PC-3 (cell line): ENCODE measurements around the gene IL17RD.

Source experiments
- CTCF ChIP-seq: fragments of 300-600 bp; sonication (generic); conservative IDR thresholded peaks from 2 replicates; pipeline ENCODE4 v1.5.1; 2017; ENCODE audit warnings: antibody characterized with exemption, low read depth, mild to moderate bottlenecking, low read length
- EZH2 ChIP-seq: fragments of 300-600 bp; sonication (generic); IDR thresholded peaks from one replicate; pipeline ENCODE4 v1.6.1; 2017; ENCODE audit warnings: antibody characterized with exemption, mild to moderate bottlenecking, low read length; ENCODE audit not compliant: unreplicated experiment
- EZH2phosphoT487 ChIP-seq: fragments of 300-600 bp; sonication (generic); IDR thresholded peaks from 2 replicates; pipeline ENCODE4 v1.6.1; 2018; ENCODE audit warnings: mild to moderate bottlenecking, antibody characterized with exemption, low read length, borderline replicate concordance

GRCh38 chr3:57166660-57167059 lies 1.5 kb upstream of the IL17RD start:
- TF ChIP-seq CTCF: no peak
- TF ChIP-seq EZH2: no peak
- TF ChIP-seq EZH2phosphoT487: no peak
